ENCODE measurements around the gene ADAMTS8.

The ADAMTS8 gene

DNA sequence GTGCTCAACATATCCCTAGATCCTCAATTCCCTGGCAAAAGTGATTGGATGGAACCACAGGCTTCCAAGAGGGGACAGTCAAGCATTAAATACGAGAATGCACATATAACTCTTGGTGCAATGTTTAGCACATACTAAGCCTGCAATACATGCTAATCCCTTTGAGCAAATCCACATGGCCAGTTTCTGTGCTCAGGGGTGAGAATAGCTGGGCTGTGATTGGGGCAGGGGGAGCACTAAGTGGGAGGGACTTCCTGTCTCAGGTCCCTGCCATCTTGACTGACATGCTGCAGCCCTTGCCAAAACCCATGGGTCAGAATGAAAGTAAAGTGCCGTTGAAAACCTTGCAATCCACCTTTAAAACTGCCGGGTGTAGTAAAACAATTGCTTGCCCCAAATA lies 17.4 kb upstream of the ADAMTS8 start:
- no peak for DNase-seq
- Histone ChIP-seq H3K4me2 (ENCODE audit: low read depth, low read length) (no peak overlapping the region), H3K9me3 (replicated peaks; ENCODE audit: insufficient read depth, low read length) (no peaks in the 10 kb centered on the region), H3K4me3 (ENCODE audit: low read length) (no peak overlapping the region), H3K9ac (ENCODE audit: low read length) (no peak overlapping the region), H2AFZ (ENCODE audit: low read length) (no peak overlapping the region), H3K9me2 (replicated peaks; ENCODE audit: insufficient read depth, low read length) (no peaks in the 10 kb centered on the region), H3K27ac (ENCODE audit: low read length) (no peak overlapping the region), H3K36me3 (replicated peaks; ENCODE audit: insufficient read depth, low read length) (no peaks in the 10 kb centered on the region), H3F3A (ENCODE audit: insufficient read depth, low read length) (peaks cover 7% of the 10 kb centered on the region; the same call in 1 of the 2 replicates), H4K20me1 (ENCODE audit: insufficient read depth, low read length) (no peaks in the 10 kb centered on the region), H3K79me2 (ENCODE audit: low read length) (peaks cover 7% of the 10 kb centered on the region; the same call in 1 of the 2 replicates), H3K4me1 (ENCODE audit: low read length) (no peaks in the 10 kb centered on the region), H3K27me3 (replicated peaks; ENCODE audit: insufficient read depth, low read length) (no peaks in the 10 kb centered on the region)
- TF ChIP-seq, protein P1, sequence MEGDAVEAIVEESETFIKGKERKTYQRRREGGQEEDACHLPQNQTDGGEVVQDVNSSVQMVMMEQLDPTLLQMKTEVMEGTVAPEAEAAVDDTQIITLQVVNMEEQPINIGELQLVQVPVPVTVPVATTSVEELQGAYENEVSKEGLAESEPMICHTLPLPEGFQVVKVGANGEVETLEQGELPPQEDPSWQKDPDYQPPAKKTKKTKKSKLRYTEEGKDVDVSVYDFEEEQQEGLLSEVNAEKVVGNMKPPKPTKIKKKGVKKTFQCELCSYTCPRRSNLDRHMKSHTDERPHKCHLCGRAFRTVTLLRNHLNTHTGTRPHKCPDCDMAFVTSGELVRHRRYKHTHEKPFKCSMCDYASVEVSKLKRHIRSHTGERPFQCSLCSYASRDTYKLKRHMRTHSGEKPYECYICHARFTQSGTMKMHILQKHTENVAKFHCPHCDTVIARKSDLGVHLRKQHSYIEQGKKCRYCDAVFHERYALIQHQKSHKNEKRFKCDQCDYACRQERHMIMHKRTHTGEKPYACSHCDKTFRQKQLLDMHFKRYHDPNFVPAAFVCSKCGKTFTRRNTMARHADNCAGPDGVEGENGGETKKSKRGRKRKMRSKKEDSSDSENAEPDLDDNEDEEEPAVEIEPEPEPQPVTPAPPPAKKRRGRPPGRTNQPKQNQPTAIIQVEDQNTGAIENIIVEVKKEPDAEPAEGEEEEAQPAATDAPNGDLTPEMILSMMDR (IDR thresholded peaks at IDR 0.05; ENCODE audit: low read length): no peak
- TF ChIP-seq EZH2phosphoT487 (IDR thresholded peaks at IDR 0.05; ENCODE audit: low read length) (no peak), EZH2 (optimal IDR thresholded peaks at IDR 0.05; ENCODE audit: low read depth, low read length) (no peak)

DNA sequence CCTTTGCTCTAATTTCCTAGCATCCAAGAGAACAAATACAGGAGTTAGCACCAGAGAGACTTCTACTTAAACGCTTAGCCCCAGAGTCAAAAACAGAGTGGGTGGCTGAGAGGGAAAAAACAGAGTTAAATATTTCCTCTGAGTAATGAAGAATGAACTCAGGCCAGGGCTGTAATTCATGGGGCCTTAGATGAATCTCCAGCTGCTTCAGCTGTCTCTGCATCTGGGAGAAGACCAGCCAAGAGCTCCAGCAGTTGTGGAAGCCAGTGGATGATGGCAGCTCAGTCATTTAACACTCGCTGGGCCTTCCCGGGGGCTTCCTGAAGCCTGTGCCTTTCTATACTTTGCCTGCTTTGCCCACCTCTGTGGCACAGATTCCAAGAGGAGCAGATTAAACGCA lies 14.3 kb upstream of the ADAMTS8 start:
- Histone ChIP-seq H3F3A (ENCODE audit: insufficient read depth, low read length) (no peaks in the 10 kb centered on the region), H3K27ac (ENCODE audit: low read length) (no peak overlapping the region), H3K9me3 (replicated peaks; ENCODE audit: insufficient read depth, low read length) (no peaks in the 10 kb centered on the region), H3K36me3 (replicated peaks; ENCODE audit: insufficient read depth, low read length) (no peaks in the 10 kb centered on the region), H3K79me2 (ENCODE audit: low read length) (no peaks in the 10 kb centered on the region), H4K20me1 (ENCODE audit: insufficient read depth, low read length) (no peaks in the 10 kb centered on the region), H3K9me2 (replicated peaks; ENCODE audit: insufficient read depth, low read length) (no peaks in the 10 kb centered on the region), H2AFZ (ENCODE audit: low read length) (no peak overlapping the region), H3K4me3 (ENCODE audit: low read length) (no peak overlapping the region), H3K9ac (ENCODE audit: low read length) (no peak overlapping the region), H3K4me1 (ENCODE audit: low read length) (peaks cover 12% of the 10 kb centered on the region), H3K27me3 (replicated peaks; ENCODE audit: insufficient read depth, low read length) (no peaks in the 10 kb centered on the region), H3K4me2 (ENCODE audit: low read depth, low read length) (no peak overlapping the region)
- TF ChIP-seq, protein P1 (IDR thresholded peaks at IDR 0.05; ENCODE audit: low read length): no peak
- TF ChIP-seq EZH2 (optimal IDR thresholded peaks at IDR 0.05; ENCODE audit: low read depth, low read length) (no peak), EZH2phosphoT487 (IDR thresholded peaks at IDR 0.05; ENCODE audit: low read length) (no peak)
- no peak for DNase-seq

DNA sequence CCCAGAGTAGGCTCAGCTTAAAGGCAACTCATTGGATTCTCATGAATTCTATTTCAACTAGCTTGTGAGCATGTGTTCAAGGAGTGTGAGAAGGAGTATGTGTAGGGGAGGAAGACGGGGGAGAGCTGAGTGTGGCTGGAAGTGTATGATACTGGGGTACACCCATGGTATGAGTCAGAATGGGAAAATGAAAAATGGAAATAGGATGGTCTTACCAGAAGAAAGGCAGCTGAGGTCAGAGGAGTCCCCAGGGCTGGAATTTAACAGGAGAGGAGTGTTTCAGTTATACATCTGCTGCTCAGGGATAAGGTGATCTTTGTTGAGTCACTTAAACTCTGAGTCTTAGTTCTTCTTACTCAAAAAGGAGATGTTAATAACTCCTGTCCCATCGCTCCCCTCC lies 13.3 kb upstream of the ADAMTS8 start:
- H2AFZ ChIP-seq (ENCODE audit: low read length): no peak overlapping the region
- H3K79me2 ChIP-seq (ENCODE audit: low read length): no peaks in the 10 kb centered on the region
- no peaks in the 10 kb centered on the region for H4K20me1 ChIP-seq (ENCODE audit: insufficient read depth, low read length)
- H3K36me3 ChIP-seq (replicated peaks; ENCODE audit: insufficient read depth, low read length): no peaks in the 10 kb centered on the region
- TF ChIP-seq EZH2 (optimal IDR thresholded peaks at IDR 0.05; ENCODE audit: low read depth, low read length) (no peak), EZH2phosphoT487 (IDR thresholded peaks at IDR 0.05; ENCODE audit: low read length) (no peak)
- TF ChIP-seq, protein P1 (IDR thresholded peaks at IDR 0.05; ENCODE audit: low read length): no peak
- no peaks in the 10 kb centered on the region for H3K27me3 ChIP-seq (replicated peaks; ENCODE audit: insufficient read depth, low read length)
- no peak overlapping the region for H3K4me2 ChIP-seq (ENCODE audit: low read depth, low read length)
- no peaks in the 10 kb centered on the region for H3K9me3 ChIP-seq (replicated peaks; ENCODE audit: insufficient read depth, low read length)
- peaks cover 16% of the 10 kb centered on the region for H3K4me1 ChIP-seq (ENCODE audit: low read length)
- DNase-seq: no peak
- no peak overlapping the region for H3K4me3 ChIP-seq (ENCODE audit: low read length)
- H3K9ac ChIP-seq (ENCODE audit: low read length): no peak overlapping the region
- H3F3A ChIP-seq (ENCODE audit: insufficient read depth, low read length): no peaks in the 10 kb centered on the region
- H3K9me2 ChIP-seq (replicated peaks; ENCODE audit: insufficient read depth, low read length): no peaks in the 10 kb centered on the region
- H3K27ac ChIP-seq (ENCODE audit: low read length): no peak overlapping the region

All from MM.1S (cell line).